ENCODE data around the gene FAM161B.

The FAM161B gene

GRCh38 chr14:73949752-73950734, at the start of gene FAM161B, which contains the start of gene COQ6:
Gene FAM161B (minus strand): TSS chr14:73950094. CDS start chr14:73950026, 68 bp downstream.
Gene COQ6 (plus strand): TSS chr14:73950302. CDS start chr14:73950333, 31 bp downstream.
- peak within 1 kb of the TSS; percentile 82 for H3K27ac ChIP-seq
- TF ChIP-seq ZFX (IDR thresholded peaks at IDR 0.05) (peak; percentile 93), CTCF (conservative IDR thresholded peaks at IDR 0.05) (no peak)

- H3K27ac ChIP-seq: no peak overlapping the region
- TF ChIP-seq ZFX (IDR thresholded peaks at IDR 0.05) (no peak), CTCF (conservative IDR thresholded peaks at IDR 0.05) (no peak)
Measured at GRCh38 chr14:73998726-73999125, 48.8 kb upstream of the FAM161B start.

DNA sequence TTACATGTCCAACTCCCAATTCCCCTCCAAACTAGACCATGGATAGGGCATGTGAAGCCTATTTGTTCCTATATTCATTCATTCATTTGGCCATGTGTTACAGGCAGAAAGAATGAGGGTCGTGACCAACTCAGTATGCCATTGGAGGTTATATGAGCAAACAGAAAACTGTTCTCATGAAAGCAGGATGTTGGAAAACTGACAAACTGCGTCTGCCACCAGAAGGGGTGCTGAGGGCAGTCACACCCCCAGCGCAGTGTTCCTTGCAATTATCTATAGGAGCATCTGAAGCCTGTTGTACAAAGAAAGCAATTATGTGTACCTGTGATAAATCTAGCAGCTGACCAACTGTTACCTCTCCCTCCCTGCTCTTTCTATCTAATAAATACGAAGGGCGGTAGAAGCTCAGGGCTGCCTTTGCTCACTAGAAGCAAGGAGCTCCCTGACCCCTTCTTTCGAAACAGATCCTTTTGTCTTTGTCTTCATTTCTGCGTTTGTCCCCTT, 48.1 kb upstream of the FAM161B start:
- no peak overlapping the region for H3K27ac ChIP-seq
- TF ChIP-seq CTCF (conservative IDR thresholded peaks at IDR 0.05) (no peak), ZFX (IDR thresholded peaks at IDR 0.05) (no peak)

DNA sequence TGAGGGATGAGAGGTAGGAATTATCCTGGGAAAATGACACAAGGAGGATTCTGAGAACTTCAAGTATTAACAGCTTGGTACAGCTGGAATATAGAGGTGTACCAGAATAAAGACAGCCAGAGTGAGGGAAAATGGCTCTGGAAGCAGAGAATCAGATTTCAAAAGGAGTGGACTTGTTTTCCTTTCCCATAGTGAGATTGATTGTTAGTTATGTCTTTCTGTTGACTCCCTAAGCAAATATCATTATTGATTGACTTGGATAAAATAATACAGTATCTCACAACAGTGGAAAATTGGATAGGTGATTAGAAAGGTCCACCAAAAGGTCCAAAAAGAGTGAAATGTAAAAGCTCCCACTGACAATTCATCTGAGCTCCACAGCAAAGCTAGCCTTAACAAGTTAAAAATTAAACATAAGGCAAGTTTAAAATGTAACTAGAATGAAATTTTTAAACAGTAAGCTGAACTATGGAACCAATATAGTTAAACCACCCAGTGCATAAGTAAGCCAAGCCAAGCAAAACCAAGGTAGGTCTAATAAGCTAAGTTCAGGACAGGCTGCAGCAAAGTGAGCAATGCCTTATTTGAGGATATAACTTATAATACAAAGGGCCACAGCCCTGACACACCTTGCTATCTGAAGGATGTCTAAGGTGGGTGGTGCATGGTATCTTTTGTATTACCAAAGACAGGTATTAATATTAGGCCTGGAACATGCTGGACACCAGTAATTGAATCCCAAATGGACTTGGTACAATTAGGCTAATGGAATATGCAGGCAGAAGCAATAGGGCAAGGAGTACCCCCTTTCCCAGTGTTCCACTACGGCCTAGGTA, 47.4 kb upstream of the FAM161B start:
- H3K27ac ChIP-seq: no peak overlapping the region
- TF ChIP-seq CTCF (conservative IDR thresholded peaks at IDR 0.05) (no peak), ZFX (IDR thresholded peaks at IDR 0.05) (no peak)

DNA sequence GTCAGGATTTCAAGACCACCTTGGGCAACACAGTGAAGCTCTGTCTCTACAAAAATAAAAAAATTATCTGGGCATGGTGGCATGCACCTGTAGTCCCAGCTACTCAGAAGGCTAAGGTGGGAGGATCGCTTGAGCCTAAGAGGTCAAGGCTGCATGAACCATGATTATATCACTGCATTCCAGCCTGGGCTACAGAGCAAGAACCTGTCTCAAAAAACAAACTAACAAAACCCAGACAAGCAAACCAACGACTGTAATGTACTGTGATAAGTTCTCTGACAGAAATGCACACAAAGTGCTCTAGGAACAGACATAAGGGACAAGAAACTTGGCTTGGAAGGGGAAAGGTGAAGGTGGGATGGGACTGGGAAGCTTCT, 46.8 kb upstream of the FAM161B start:
- no peak for TF ChIP-seq ZFX (IDR thresholded peaks at IDR 0.05)
- no peak for TF ChIP-seq CTCF (conservative IDR thresholded peaks at IDR 0.05)
- H3K27ac ChIP-seq: no peak overlapping the region

GRCh38 chr14:73995977-73996378, 46.1 kb upstream of the FAM161B start:
- no peak overlapping the region for H3K27ac ChIP-seq
- TF ChIP-seq ZFX (IDR thresholded peaks at IDR 0.05) (no peak), CTCF (conservative IDR thresholded peaks at IDR 0.05) (no peak)

DNA sequence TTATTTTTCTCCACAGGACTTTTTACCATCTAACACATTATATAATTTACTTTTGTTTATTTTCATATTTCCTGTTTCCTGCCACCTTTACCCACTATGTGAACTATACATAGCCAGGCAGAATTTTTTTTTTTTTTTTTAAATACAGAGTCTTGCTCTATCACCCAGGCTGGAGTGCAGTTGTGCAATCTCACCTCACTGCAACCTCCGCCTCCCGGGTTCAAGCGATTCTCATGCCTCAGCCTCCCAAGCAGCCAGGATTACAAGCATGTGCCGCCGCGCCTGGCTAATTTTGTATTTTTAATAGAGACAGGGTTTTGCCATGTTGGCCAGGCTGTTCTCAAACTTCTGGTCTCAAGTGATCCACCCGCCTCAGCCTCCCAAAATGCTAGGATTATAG, 45.0 kb upstream of the FAM161B start:
- peak overlapping the region; percentile 42 for H3K27ac ChIP-seq

Data from C4-2B (cell line).